DMS153 treated with DMSO at 0.1 percent for 48 hours (cell line): ENCODE results near the gene FHIT.
A peak's percentile ranks its signal among the peaks of the same experiment; 100 is the strongest.

Experiments
- DNase-seq: peaks from one replicate; lab custom pipeline; 2025; ENCODE audit not compliant: unreplicated experiment; lab: John Stamatoyannopoulos, UW

The FHIT gene

DNA sequence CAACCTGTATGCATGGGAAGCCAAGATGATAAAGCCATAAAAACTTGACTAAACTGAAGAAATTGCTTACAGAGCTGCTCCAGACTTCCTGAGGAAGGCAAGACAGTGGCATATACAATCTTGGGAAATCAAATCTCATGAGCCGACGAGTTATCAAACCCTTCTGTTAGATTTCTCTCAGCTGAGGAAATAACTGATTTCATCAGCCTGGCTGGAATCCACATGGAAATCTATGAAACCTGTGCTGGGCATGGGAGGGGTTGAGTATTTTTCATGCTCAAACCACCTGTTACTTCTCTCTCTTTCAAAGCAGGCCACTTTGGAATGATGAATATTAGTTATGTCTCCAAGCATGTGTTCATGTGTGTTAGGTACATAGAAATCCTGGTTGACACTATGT lies 727.7 kb downstream of the FHIT start:
- DNase-seq: no peak

DNA sequence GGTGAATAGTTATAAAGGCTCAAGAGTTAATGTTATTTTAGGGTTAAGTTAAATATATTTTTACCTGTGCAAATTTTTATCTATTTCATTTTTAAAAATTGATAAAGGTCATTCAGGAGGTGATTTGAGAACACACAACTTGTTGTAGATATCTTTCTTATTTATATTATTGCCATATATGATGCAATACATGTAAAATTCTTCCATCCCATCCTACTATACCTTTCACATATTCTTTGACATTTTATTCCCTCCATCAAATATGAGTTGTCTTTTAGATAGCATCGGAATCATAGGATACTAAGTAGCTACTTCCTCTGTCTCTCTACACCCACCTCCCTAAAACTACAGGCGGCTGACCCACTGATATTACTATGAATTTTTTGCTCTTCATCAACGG lies 734.1 kb downstream of the FHIT start:
- no peak for DNase-seq

DNA sequence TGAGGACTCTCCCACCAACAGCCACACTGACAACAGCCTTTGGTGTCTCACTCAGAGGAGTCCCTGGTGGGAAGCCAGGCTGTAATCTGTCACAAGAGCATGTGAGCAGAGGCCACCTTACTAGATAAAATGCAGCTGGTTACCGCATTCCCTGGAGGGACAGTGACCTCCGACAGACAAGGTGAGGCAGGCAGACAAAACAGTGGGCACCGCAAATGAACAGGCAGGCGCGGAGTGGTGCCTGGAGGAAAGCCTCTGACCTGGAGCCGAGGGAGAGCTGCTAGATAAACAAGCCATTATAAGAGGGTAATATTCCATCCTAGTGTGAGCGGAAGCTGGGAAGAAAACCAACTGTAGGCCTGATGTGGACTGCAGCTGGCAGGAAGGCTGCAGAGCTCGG lies 736.4 kb downstream of the FHIT start:
- no peak for DNase-seq

DNA sequence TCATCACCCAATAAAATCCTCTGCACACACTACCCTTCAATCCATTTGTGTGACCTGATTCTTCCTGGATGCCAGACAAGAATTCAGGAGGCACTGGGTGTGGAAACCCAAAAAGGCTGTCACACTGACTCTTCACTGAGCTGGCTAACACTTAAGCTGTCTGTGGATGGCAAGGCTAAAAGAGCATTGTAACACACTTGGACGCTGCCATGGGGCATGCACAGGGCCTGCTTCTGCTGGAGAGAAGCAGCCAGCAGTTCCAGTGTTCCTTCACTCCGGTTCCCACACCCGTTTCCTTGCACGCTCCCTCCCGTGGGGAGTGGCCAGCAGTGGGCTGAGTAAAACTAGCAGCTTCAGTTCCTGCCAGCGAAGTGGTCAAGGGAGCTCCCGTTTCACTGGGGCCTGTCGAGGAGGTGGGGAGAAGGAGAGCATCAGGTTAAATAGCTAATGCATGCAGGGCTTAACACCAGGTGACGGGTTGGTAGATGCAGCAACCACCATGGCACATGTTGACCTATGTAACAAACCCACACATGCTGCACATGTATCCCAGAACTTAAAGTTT lies 737.1 kb downstream of the FHIT start:
- no peak for DNase-seq

DNA sequence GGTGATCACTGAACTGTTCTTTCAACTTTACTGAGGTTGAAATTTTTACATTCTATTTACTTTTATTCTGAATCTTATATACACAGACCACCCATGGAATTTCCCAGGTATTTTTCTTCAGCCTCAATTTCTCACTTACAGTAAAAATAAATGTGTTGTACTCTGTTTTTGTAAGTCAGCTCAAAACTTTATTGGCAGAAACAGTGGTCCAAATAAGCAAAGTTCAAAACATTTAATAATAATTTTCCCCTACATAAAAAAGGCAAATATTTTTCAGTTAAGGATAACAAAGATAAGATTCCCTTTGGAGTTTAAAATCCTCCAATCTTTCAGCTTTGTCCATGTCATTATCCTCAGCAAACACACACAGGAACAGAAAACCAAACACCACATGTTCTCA lies 738.0 kb downstream of the FHIT start:
- no peak for DNase-seq

DNA sequence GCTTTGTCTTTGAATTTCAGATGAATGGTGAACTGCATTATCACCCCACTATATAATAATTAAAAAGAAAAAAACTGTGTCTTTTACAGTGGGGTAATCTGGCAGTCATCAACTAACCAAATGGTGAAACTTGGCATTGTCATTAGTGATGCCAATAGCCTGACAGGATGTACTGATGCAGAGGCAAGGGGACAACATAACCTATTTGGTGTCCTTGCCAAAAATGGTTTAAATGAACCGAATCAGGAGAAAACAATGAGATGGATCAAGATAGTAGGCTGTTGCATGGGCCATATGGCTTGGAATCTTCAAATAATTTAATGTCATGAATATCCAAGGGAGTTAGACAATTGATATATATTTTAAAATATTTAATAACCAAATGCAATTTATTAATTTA lies 738.7 kb downstream of the FHIT start:
- DNase-seq: no peak

DNA sequence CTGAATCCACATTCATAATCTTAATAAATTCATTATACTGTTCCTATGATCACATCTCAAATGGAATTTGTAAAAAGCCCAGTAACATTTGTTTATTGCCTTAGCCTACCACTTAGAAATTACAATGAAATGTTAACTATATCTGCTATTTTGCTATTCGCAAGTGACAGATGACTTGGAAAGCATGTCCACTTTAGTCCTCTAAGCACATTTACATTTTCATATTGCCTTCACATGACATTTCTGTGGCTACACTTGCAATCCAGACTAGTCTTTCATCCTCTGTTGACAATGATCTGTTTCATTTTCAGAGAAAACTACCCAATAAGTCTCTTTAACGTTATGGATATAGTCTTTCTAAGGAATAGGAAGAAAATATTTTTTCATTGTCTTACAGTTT lies 741.8 kb downstream of the FHIT start:
- no peak for DNase-seq

DNA sequence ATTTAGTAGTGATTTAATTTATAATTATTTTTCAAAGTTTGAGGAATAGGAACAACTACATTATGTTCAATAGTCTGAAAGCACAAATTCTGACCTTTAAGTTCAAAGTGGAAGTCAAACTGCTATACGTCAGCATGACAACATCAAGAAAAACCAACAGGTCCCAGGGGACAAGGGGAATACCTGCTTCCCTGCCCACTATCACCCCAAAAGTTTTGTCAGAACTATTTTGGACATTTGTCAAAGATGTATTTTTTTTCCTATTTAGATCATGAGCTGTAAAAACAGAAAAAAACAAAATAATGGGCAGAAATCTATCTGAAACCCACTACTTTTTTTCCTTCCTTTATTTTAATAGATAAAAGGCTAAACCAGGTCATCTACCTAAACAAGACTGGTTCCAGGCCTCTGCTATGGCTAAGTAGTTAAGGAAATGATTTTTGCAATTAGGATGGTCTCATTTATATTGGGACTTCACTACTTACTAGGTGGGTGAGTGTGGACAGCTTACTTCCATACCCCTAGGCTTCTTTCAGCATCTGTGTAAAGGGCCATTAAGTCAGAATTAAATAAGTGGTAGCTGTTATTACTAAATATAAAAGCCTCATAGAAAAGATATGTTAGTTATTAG lies 746.3 kb downstream of the FHIT start:
- DNase-seq: no peak

DNA sequence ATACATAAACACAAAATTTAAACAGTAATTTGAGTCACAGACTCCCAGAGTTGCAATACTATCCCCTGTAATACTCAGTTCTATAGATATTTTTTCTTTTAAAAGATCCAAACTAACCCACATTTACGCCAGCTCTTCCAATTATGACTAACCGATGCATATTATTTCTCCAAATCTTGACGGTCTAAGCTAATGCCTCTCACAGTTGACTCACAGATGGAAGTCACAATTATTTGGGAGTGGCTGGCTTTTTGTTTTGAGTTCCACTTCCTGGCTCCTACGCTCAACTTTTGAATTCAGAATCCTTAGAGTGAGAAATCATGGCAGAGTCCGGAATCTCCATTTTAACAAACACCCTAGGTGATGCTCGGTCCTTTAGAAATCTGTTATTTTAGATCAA lies 749.9 kb downstream of the FHIT start:
- DNase-seq: no peak

DNA sequence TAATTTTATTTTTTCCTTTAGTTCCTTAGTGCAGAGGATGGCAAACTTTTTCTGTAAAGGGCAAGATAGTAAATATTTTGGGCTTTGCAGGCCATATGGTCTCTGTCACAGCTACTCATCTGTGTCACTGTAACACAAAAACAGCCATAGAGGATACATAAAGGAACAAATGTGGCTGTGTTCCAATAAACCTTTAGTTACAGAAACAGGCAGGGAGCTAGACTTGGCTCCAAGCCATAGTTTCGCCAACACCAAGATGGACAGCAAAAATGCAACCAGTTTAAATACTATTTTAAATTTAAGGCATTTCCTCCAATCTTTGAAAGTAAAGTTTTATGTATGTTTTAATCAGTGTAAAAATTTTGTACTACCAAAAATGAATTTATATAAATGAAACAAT lies 753.4 kb downstream of the FHIT start:
- peak; percentile 28 for DNase-seq

DNA sequence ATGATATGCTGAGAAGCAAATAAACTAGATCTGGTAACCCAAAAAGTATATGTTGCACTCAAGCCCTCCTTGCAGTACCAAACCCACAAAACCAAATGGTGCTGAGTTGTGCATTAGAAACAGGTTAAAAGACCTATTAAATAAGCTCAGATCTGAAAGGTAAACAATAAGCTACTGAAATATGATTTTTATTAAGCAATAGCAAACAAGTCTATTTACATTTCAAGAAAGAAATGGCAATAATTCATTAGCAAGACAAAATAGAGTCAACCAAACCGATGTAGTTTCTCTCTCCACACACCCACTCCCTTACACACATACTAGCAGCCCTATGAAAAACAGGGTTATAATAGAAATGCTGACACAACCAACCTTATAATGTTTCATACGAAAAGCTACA lies 760.3 kb downstream of the FHIT start:
- no peak for DNase-seq

DNA sequence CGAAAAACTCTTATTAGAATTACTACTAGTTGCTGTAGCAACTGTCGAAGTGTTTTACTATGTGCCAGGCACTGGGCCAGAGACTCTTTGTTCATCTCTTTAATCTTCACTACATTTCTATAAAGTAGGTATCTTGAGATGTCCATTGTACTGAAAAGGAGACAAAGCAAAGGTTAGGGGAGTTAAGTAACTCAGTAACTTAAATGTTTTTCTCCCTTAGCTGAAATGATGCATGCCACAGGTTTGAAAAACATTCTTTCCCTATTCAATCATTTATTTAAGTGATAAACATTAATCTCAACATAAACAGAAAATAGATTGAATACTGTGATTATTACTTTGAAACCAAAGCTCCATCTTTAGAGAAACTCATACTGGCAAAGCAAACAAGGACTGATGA lies 776.2 kb downstream of the FHIT start:
- no peak for DNase-seq

DNA sequence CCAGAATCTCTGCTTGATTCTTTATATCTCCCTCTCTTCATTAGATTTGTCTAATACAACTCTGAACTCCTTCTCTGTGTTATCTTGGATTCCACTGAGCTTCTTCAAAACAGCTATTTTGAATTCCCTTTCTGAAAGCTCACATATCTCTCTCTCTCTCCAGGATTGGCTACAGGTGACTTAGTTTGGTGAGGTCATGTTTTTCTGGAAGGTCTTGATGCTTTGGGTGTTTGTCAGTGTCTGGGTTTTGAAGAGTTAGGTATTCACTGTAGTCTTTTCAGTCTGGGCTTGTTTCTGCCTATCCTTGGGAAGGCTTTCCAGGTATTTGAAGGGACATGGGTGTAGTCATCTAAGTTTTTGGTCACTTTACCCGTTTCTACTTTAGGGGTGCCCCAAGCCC lies 781.8 kb downstream of the FHIT start:
- no peak for DNase-seq

DNA sequence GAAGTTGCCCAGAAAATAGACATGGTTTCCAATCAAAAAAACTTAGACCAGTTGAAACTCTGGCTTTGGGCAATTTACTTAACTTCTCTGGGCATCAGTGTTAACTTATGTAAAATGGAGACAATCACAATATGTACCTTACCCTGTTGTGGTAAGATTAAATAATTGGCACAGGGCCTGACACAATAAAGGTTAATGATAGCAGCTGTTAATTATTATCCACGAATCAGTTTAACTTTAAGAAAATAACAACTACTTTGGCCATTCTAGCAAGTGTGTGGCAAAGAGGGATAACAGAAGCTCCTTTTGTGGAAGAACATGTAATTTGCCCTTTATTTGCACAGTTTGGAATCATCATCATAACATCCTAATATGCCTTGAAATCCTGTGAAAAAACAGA lies 787.6 kb downstream of the FHIT start:
- no peak for DNase-seq

DNA sequence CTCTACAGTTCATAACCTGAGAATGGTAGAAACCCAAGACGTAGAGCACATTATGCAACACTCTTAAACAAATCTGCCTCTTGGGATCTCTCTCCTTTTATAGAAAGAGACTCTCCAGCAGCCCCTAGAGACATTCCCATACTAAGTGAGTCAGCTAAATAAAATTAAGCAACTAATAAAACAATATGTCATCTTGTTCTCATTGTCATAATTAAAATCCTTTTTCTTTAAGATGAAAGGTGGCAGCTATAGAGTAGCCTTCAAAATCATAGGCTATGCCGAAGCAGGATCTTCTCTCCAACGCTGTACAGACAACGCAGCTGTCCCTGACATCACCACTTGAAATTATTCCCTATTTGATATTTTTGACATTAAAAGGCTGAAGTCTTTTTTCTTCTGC lies 790.0 kb downstream of the FHIT start:
- DNase-seq: no peak

DNA sequence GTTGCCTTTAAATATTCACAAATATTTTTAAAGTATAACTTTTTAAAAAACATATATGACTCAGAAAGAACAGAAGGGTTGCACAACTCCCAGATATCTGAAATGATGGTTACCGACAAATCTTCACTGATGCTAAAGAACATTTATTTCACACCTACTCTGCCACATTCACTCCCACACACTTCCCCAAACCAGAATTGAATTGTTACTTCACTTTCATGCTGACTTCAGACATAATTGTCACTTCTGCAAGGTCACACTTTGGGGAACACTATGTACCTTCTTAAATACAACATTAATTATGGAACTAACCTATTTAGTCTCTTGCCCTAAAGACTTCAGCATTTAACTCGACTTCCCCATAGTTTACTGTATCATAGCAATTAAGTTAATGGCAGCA lies 795.1 kb downstream of the FHIT start:
- DNase-seq: no peak

DNA sequence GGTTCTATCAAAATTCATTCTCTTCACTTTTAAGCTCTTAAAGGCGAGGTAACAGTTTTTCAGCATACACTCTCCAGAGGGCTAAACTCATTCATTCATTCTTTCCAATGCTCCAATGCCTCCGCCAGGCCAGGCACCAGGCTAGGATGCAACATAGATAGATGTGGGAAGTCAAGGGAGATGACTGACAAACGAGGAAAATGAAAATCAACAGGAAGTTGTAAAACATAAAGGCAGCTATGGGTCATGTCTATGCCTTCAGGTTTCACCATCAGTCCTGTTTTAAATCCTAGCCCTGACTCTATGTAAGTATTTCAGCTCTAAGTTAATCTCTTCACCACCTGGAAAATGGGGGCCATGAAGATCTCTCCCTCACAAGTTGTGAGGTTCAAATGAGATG lies 797.9 kb downstream of the FHIT start:
- no peak for DNase-seq

DNA sequence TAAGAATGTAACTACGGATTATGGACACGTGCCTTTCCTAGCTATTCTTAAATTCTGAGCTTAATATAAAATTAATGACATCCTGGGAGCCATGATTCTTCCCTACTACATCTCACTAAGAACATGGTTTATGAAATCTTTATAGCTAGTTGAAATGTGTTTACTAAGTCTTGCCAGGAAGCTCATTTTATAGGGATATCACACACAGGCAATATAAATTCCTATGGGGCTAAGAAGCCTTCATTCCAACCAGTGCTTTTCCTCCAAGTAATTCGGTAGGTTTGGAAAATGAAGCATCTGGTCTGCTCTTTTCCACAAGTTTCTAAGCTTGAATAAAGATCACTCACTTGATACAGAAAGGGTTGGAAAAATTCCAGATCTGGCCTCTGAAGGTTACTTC lies 802.6 kb downstream of the FHIT start:
- no peak for DNase-seq

DNA sequence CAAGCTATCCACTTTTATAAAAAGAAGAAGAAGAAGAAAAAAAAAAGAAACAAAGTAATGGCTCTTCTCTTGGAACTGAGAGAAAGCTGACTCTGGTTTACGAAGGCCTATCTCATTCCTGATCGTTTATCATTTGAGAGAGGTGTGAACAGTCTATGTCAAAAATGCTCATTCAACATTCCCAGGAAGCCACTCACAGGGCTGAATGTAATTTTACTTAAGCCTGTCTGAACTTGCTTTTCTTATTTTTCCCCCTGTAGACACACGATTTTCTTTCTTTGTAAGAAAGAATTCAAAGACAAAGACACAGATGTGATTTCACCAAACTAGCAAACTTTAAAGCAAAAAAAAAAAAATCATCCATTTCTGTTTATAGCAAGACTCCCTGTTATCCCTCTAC lies 805.8 kb downstream of the FHIT start:
- no peak for DNase-seq

DNA sequence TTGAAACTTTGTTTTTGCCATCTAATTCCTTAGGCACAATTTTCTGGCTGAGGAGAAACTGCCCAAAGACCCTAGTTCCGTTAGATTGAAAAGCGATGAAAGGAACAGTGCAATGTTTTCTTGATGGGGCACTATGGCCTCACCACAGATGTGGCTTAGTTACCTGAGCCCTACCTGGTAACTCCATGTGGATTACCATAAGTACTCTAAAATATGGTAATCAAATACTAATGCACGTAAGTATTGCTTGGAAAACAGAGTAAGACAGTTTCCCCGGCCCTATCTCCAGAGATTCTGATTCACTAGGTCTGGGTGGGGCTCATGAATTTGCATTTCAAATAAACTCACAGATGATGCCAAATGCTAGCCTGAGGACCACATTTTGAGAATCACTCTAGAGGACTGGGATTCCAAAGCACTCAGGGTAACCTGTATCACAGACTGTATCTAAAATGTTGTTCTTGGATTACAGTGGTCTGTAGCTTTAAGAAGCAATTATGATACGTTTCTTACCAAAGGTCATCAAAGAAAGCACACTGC lies 806.3 kb downstream of the FHIT start:
- no peak for DNase-seq

DNA sequence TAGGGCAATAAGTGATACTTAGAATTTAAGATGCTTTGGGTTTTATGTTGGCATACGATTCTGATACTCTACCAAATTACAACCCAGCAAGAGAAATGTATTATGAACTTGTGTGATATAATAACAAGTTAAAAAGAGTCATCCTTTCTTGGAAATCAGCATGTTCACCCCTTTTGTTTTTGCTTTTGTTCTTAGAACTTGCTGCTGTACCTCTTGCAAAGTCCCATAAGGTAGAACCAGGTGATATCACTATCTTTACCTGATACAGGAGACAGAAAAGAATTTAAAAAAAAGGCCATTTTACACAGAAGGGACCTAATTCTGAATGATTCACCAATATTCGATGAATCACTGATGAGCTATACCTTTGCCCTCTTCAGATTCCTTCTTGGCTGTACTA lies 810.4 kb downstream of the FHIT start:
- DNase-seq: no peak

DNA sequence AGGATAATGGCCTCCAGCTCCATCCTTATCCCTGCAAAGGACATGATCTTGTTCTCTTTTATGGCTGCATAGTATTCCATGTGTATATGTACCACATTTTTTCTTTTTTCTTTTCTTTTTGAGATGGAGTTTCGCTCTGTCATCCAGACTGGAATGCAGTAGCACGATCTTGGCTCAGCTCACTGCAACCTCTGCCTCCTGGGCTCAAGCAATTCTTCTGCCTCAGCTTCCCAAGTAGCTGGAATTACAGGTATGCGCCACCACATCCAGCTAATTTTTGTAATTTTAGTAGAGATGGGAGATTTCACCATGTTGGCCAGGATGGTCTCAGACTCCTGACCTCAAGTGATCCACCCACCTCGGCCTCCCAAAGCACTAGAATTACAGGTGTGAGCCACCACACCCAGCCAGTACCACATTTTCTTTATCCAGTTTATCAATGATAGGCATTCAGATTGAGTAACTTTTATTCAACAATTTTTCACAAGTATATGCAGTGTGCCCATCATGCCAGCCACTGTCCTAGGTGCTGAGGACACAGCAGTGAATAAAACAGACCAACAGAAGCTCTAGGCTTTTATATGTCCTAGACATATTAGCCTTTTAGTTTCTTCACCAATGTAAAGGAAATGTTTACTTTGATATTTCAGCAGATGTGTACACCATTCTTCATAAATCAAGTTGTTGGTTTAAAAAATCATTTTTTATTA lies 815.2 kb downstream of the FHIT start:
- no peak for DNase-seq

DNA sequence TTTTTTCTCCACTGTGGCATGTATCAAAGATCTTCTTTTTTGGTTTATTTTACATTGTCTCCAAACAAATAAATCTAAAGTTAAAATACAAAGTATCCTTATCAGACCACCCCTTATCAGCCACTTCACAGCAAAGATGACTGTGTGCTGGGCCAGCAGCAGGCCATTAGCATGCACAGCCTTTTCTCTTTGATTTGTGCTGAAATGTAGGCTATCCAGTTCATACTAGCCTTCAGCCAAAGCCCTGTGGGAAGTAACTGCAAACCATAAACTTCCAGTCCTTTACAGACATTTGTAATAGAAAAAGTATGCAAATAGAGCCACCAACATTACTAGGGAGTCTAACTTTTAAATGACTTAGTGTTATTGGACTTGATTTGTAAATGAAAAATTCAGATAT lies 816.3 kb downstream of the FHIT start:
- no peak for DNase-seq
